HepG2 (cell line): Measurements from ENCODE around the gene ZNF770. TPM values are rescaled to one million over a fixed set of nuclear protein-coding genes. Genes with fewer than 3 reads are reported as not detected.

Experiments used
- ATAC-seq: fragments of 200-7000 bp; cut with Tn5 transposase; 3 replicates; pipeline ENCODE4 v1.9.1; 2020; ENCODE audit warnings: mild to moderate bottlenecking, moderate library complexity
- BruUV-seq: library from RNA; stranded (reverse); fragments of 400-500 nt; replicated peaks from 2 replicates; lab custom pipeline; 2021; lab: Mats Ljungman, UMichigan
- CTCF ChIA-PET: fragments of 300-600 bp; formaldehyde crosslinking; extraction: SDS; loops from one replicate; lab custom pipeline; 2021; ENCODE audit warnings: low total read pairs, inconsistent platforms, low intra/inter-chr PET ratio; lab: Yijun Ruan, JAX
- POLR2A ChIA-PET: fragments of 350-600 bp; sonication (Branson Sonifier 250); formaldehyde crosslinking; loops from one replicate; lab custom pipeline; 2020; ENCODE audit warnings: antibody characterized with exemption, inconsistent platforms; lab: Yijun Ruan, JAX
- DNase-seq: peaks from one replicate; pipeline ENCODE4 v3.0.0-alpha.2; 2015; ENCODE audit warnings: low spot score
- FAIRE-seq: peaks from 3 replicates; lab custom pipeline; 2011; peaks lifted over from hg19 to GRCh38; lab: Jason Lieb, UNC
- H2AFZ ChIP-seq: one replicate; pipeline ENCODE4 v1.6.1; 2011; ENCODE audit warnings: low read length, inconsistent platforms
- H3K27ac ChIP-seq: fragments of 300-600 bp; 3 replicates; pipeline ENCODE4 v1.8.0; 2011; ENCODE audit warnings: mixed run types, mild to moderate bottlenecking, mixed read lengths, low read length, inconsistent platforms; ENCODE audit not compliant: insufficient read depth; ENCODE audit errors: extremely low read length
- H3K27me3 ChIP-seq, 2 experiments: fragments of 200-600 bp in 1 of 2; 2 replicates in 1 of 2; 3 replicates in 1 of 2; pipeline versions ENCODE4 v1.6.0 to v1.8.0; 2011; ENCODE audit warnings: low read length in 2 of 2, mild to moderate bottlenecking in 2 of 2, moderate library complexity in 2 of 2, inconsistent platforms in 1 of 2; ENCODE audit not compliant: insufficient read depth in 2 of 2, control insufficient read depth in 1 of 2
- H3K36me3 ChIP-seq, 2 experiments: fragments of 200-600 bp in 1 of 2; replicated peaks in 1 of 2; 2 replicates in 1 of 2; 3 replicates in 1 of 2; pipeline versions ENCODE4 v1.5.1 to v1.8.0; 2011; ENCODE audit warnings: low read length in 2 of 2, inconsistent platforms in 1 of 2; ENCODE audit not compliant: insufficient read depth in 2 of 2, control insufficient read depth in 1 of 2
- H3K4me1 ChIP-seq: 2 replicates; pipeline ENCODE4 v1.5.1; 2012; ENCODE audit warnings: low read length, inconsistent platforms; ENCODE audit not compliant: insufficient read depth
- H3K4me2 ChIP-seq: 2 replicates; pipeline ENCODE4 v1.6.0; 2011; ENCODE audit warnings: low read depth, low read length, inconsistent platforms
- H3K4me3 ChIP-seq, 3 experiments: fragments of 200-600 bp in 1 of 3; sonication (generic), shearing (Covaris generic) in 1 of 3; replicated peaks in 1 of 3; 2 replicates each; pipeline ENCODE4 v1.5.1; 2011 to 2016; ENCODE audit warnings: low read length in 3 of 3, inconsistent platforms in 2 of 3, low read depth in 2 of 3, mild to moderate bottlenecking in 2 of 3, control low read depth in 1 of 3, mixed read lengths in 1 of 3; ENCODE audit not compliant: insufficient read depth in 1 of 3
- H3K79me2 ChIP-seq: one replicate; pipeline ENCODE4 v1.6.1; 2011; ENCODE audit warnings: low read length, inconsistent platforms; ENCODE audit not compliant: insufficient read depth
- H3K9ac ChIP-seq: 2 replicates; pipeline ENCODE4 v1.6.0; 2011; ENCODE audit warnings: mild to moderate bottlenecking, low read depth, low read length, inconsistent platforms; ENCODE audit not compliant: insufficient read depth
- H3K9me3 ChIP-seq: 2 replicates; pipeline ENCODE4 v1.5.1; 2012; ENCODE audit warnings: mild to moderate bottlenecking, low read length
- H4K20me1 ChIP-seq: 2 replicates; pipeline ENCODE4 v1.6.0; 2011; ENCODE audit warnings: inconsistent platforms, mild to moderate bottlenecking, low read length, moderate library complexity; ENCODE audit not compliant: insufficient read depth
- ATF4 ChIP-seq, 2 experiments: fragments of 450-650 bp in 1 of 2; sonication (generic) in 1 of 2; formaldehyde crosslinking; IDR thresholded peaks; 2 replicates each; pipeline versions ENCODE4 v1.5.0 to v1.8.0; 2020 to 2022; ENCODE audit warnings: mild to moderate bottlenecking in 1 of 2, missing genetic modification reagents in 1 of 2
- CENPX ChIP-seq: sonication (generic); formaldehyde crosslinking; IDR thresholded peaks from 2 replicates; pipeline ENCODE4 v1.9.0; 2021; ENCODE audit warnings: mild to moderate bottlenecking, missing genetic modification reagents, moderate library complexity
- CHD2 ChIP-seq: IDR thresholded peaks from 2 replicates; pipeline ENCODE4 v1.6.1; 2011; ENCODE audit warnings: low read depth, low read length, improper control_type of control experiment
- CHD4 ChIP-seq: fragments of 200-600 bp; sonication (generic); IDR thresholded peaks from 2 replicates; pipeline ENCODE4 v1.7.0; 2017; ENCODE audit warnings: mild to moderate bottlenecking, low read length, borderline replicate concordance
- HDAC1 ChIP-seq: sonication (generic); formaldehyde crosslinking; IDR thresholded peaks from 2 replicates; pipeline ENCODE4 v1.5.1; 2020; ENCODE audit warnings: mild to moderate bottlenecking, missing genetic modification reagents
- HMG20B ChIP-seq: conservative IDR thresholded peaks from 2 replicates; pipeline ENCODE4 v1.6.1; 2016; ENCODE audit warnings: missing genetic modification reagents, missing compliant biosample characterization
- ISX ChIP-seq: sonication (generic); formaldehyde crosslinking; conservative IDR thresholded peaks from 2 replicates; pipeline ENCODE4 v1.5.0; 2020; ENCODE audit warnings: missing genetic modification reagents
- ONECUT2 ChIP-seq: sonication (generic); formaldehyde crosslinking; IDR thresholded peaks from 2 replicates; pipeline ENCODE4 v1.4.0; 2020; ENCODE audit warnings: missing genetic modification reagents
- POLR2AphosphoS5 ChIP-seq: IDR thresholded peaks from 2 replicates; pipeline ENCODE4 v1.6.1; 2012; ENCODE audit warnings: low read depth, low read length
- REPIN1 ChIP-seq: sonication (generic); formaldehyde crosslinking; IDR thresholded peaks from 2 replicates; pipeline ENCODE4 v1.8.0; 2022; ENCODE audit warnings: missing genetic modification reagents, low read depth, mild to moderate bottlenecking, borderline replicate concordance
- SRF ChIP-seq: IDR thresholded peaks from 2 replicates; pipeline ENCODE4 v1.6.1; 2011; ENCODE audit warnings: mild to moderate bottlenecking, low read depth, low read length, moderate library complexity
- SUZ12 ChIP-seq: fragments of 150-350 bp; IDR thresholded peaks from 2 replicates; pipeline ENCODE4 v1.6.1; 2014; ENCODE audit warnings: low read depth, low read length
- TOPORS ChIP-seq: sonication (generic); formaldehyde crosslinking; IDR thresholded peaks from 2 replicates; pipeline ENCODE4 v1.8.0; 2023; ENCODE audit warnings: mild to moderate bottlenecking, missing genetic modification reagents
- TRIM22 ChIP-seq: fragments of 450-650 bp; IDR thresholded peaks from 2 replicates; pipeline ENCODE4 v1.6.1; 2017
- ZBTB10 ChIP-seq: sonication (generic); formaldehyde crosslinking; IDR thresholded peaks from 2 replicates; pipeline ENCODE4 v1.4.0; 2020; ENCODE audit warnings: missing genetic modification reagents, borderline replicate concordance
- ZNF136 ChIP-seq: sonication (generic); formaldehyde crosslinking; IDR thresholded peaks from 2 replicates; pipeline ENCODE4 v1.8.1; 2022; ENCODE audit warnings: low read depth, mild to moderate bottlenecking, moderate library complexity, missing genetic modification reagents
- ZNF260 ChIP-seq: sonication (generic); formaldehyde crosslinking; IDR thresholded peaks from 2 replicates; pipeline ENCODE4 v1.4.0; 2020; ENCODE audit warnings: missing genetic modification reagents, low read depth, mild to moderate bottlenecking, borderline replicate concordance
- ZNF782 ChIP-seq: sonication (generic); formaldehyde crosslinking; IDR thresholded peaks from 2 replicates; pipeline ENCODE4 v1.4.0; 2020; ENCODE audit warnings: missing genetic modification reagents, mild to moderate bottlenecking, borderline replicate concordance
- ZSCAN21 ChIP-seq: sonication (generic); formaldehyde crosslinking; IDR thresholded peaks from 2 replicates; pipeline ENCODE4 v1.8.0; 2022; ENCODE audit warnings: mild to moderate bottlenecking, missing genetic modification reagents, moderate library complexity, borderline replicate concordance
- in situ Hi-C: cut with HindIII; loops from 2 replicates; pipeline ENCODE4 v1.10.0; 2017; ENCODE audit warnings: low pct_unique_long_range_greater_than_20kb; ENCODE audit not compliant: extremely low pct_ligation_motif_present
- intact Hi-C: fragments of 100-400 bp; cut with micrococcal nuclease; formaldehyde crosslinking; loops from one replicate; pipeline ENCODE4 v1.10.0; 2022; ENCODE audit not compliant: unreplicated experiment
- polyA plus RNA-seq, 8 experiments: library from polyadenylated mRNA; depleted of rRNA in 3 of 8; stranded (reverse) in 7 of 8; unstranded in 1 of 8; fragments of >200 nt; fragmentation: Illumina TruSeq in 4 of 8; extraction: Trizol in 4 of 8; gene quantifications; 2 replicates each; pipeline versions ENCODE4 v1.2.1 to v1.2.3, GENCODE V29; 2011 to 2016; ENCODE audit warnings: low read depth in 4 of 8, missing spikeins in 1 of 8, mixed read lengths in 1 of 8; ENCODE audit not compliant: insufficient read depth in 1 of 8
- total RNA-seq, 5 experiments: library from RNA; depleted of rRNA; stranded (reverse); fragments of >200 nt; fragmentation: Illumina TruSeq; extraction: Trizol; gene quantifications; 2 replicates each; pipeline ENCODE4 v1.2.3, GENCODE V29; 2016; ENCODE audit warnings: low read depth in 1 of 5
- TF ChIP-seq, protein P1 (sequence below): IDR thresholded peaks from 2 replicates; pipeline ENCODE4 v1.6.1; 2016; ENCODE audit warnings: missing compliant biosample characterization, missing genetic modification reagents, borderline replicate concordance

Gene ZNF770
- total and polyA plus RNA-seq, 2 of the 13 experiments (the other 11 are each of a cell fraction or from before 2014, with no cell fraction given) = 15.5 to 33.1 TPM

DNA sequence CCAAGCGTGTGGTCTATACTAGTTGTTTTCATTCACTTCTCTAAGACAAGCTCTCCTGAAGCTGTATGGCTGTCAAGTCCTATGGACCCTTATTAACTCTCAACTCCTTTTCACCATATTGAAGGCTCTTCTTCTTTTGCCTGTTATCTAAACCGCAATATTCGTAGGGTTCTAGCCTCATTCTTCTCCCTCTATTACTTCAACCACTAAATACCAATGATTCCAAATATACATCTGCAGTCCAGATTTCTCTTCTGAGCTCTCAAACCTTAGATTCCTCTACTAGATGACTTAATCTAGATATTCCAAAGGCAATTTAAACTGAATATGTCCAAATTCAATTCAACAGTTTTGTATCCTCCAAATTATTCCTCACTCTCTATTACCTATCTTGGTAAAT is 43.2 kb downstream of the ZNF770 start (continued):
- no peak for TF ChIP-seq ZBTB10 (CRISPR knock-in tag)
- no peak for TF ChIP-seq ZNF136
- TF ChIP-seq ATF4 (CRISPR knock-in tag; IDR thresholded peaks at IDR 0.05) = no peak
- no peak for TF ChIP-seq SRF
- TF ChIP-seq ISX (CRISPR knock-in tag) = no peak

GRCh38 chr15:34943711-34944110 is 44.4 kb downstream of the ZNF770 start:
- Histone ChIP-seq H3K9me3 (no peaks in the 10 kb centered on the region), H3K36me3 (peaks cover 2 to 42% of the 10 kb centered on the region in 2 experiments), H3K79me2 (no peaks in the 10 kb centered on the region), H2AFZ (no peak overlapping the region), H3K4me3 (no peak overlapping the region), H4K20me1 (no peaks in the 10 kb centered on the region), H3K27ac (no peak overlapping the region), H3K9ac (no peak overlapping the region), H3K27me3 (no peaks in the 10 kb centered on the region), H3K4me2 (no peak overlapping the region), H3K4me1 (no peaks in the 10 kb centered on the region)
- in situ Hi-C loops = no loop called here
- CTCF ChIA-PET = no interaction called here
- no TSS peak for BruUV-seq
- DNase-seq (no peak), FAIRE-seq (no peak), ATAC-seq (no peak)
- intact Hi-C loops = no loop called here
- POLR2A ChIA-PET = no interaction called here
- no peak for TF ChIP-seq CHD4
- TF ChIP-seq TOPORS (CRISPR knock-in tag) = no peak
- TF ChIP-seq CENPX (CRISPR knock-in tag) = no peak
- no peak for TF ChIP-seq POLR2AphosphoS5
- no peak for TF ChIP-seq ZNF260 (CRISPR knock-in tag)
- TF ChIP-seq ONECUT2 = no peak
- no peak for TF ChIP-seq ZNF782 (CRISPR knock-in tag)
- TF ChIP-seq HMG20B (CRISPR knock-in tag) = no peak
- TF ChIP-seq HDAC1 = no peak
- TF ChIP-seq CHD2 = no peak
- no peak for TF ChIP-seq SUZ12
- TF ChIP-seq ZSCAN21 (CRISPR knock-in tag) = no peak
- no peak for TF ChIP-seq REPIN1 (CRISPR knock-in tag)
- TF ChIP-seq, protein P1, sequence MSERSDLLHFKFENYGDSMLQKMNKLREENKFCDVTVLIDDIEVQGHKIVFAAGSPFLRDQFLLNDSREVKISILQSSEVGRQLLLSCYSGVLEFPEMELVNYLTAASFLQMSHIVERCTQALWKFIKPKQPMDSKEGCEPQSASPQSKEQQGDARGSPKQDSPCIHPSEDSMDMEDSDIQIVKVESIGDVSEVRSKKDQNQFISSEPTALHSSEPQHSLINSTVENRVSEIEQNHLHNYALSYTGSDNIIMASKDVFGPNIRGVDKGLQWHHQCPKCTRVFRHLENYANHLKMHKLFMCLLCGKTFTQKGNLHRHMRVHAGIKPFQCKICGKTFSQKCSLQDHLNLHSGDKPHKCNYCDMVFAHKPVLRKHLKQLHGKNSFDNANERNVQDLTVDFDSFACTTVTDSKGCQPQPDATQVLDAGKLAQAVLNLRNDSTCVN (CRISPR knock-in tag) = no peak
- no peak for TF ChIP-seq TRIM22
